Keratinocyte (primary cell): ENCODE measurements around the gene CERT1.

Source experiments
- CTCF ChIP-seq, 3 experiments: IDR thresholded peaks in 1 of 3; conservative IDR thresholded peaks in 1 of 3; optimal IDR thresholded peaks in 1 of 3; 2 replicates in 2 of 3; 3 replicates in 1 of 3; pipeline versions ENCODE3 to v1.5.1; 2011; ENCODE audit warnings: low read length in 3 of 3, mild to moderate bottlenecking in 3 of 3, moderate library complexity in 2 of 3, control low read depth in 1 of 3, inconsistent platforms in 1 of 3; ENCODE audit not compliant: insufficient read depth in 2 of 3; ENCODE audit errors: extremely low read depth in 1 of 3
- EZH2 ChIP-seq: IDR thresholded peaks from one replicate; pipeline ENCODE4 v1.6.1; 2012; ENCODE audit warnings: inconsistent platforms, mild to moderate bottlenecking, low read length, moderate library complexity

- no peak for TF ChIP-seq EZH2
- TF ChIP-seq CTCF (optimal IDR thresholded peaks at IDR 0.05 in 1 of 3, IDR thresholded peaks at IDR 0.05 in 1 of 3, conservative IDR thresholded peaks at IDR 0.05 in 1 of 3; ENCODE audit: extremely low read depth in 1 of 3, insufficient read depth in 2 of 3, low read length in 3 of 3) = no peak
These were observed 3.6 kb downstream of the CERT1 start for GRCh38 chr5:75507841-75508240.
